Measurements from ENCODE around the gene KLHL15. TPM values are rescaled to one million over a fixed set of nuclear protein-coding genes. Genes with fewer than 3 reads are reported as not detected.
"Not testable (repeated sequence)": the region's sequence is repeated elsewhere in the genome, so short reads cannot be mapped to it uniquely, and the experiment has no call there.

Gene KLHL15
- total RNA-seq, 1 donor from 2014 or later: 5.9 TPM

DNA sequence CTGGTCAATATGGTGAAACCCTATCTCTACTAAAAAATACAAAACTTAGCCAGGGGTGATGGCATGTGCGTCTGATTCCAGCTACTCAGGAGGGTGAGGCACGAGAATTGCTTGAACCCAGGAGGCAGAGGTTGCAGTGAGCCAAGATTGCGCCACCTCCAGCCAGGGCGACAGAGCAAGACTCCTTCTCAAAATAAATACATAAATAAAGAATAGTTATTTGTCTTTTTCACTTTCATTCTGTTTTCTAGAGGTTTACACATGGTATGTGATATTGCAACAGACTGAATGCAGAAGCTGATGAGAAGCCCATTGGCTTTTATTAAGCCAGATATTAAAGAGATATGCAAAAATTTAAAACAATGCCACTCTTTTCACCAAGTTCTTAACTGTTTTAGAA, 8.2 kb downstream of the KLHL15 start:
- DNase-seq (ENCODE audit: low read depth in 2 of 2): no peak

DNA sequence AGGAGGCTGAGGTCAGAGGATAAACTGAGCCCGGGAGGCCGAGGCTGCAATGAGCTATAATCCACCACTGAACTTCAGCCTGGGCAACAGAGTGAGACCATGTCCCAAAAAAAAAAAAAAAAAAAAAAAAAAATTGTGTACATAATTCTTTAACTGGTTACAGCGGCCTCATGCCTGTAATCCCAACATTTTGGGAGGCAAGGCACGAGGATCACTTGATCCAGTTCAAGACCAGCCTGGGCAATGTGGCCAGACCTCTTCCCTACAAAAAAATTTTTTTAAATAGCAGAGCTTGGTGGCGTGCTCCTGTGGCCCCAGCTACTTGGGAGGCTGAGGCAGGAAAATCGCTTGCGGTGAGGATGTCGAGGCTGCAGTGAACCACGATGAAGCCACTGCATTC, 9.3 kb downstream of the KLHL15 start:
- DNase-seq (ENCODE audit: low read depth in 2 of 2): no peak

DNA sequence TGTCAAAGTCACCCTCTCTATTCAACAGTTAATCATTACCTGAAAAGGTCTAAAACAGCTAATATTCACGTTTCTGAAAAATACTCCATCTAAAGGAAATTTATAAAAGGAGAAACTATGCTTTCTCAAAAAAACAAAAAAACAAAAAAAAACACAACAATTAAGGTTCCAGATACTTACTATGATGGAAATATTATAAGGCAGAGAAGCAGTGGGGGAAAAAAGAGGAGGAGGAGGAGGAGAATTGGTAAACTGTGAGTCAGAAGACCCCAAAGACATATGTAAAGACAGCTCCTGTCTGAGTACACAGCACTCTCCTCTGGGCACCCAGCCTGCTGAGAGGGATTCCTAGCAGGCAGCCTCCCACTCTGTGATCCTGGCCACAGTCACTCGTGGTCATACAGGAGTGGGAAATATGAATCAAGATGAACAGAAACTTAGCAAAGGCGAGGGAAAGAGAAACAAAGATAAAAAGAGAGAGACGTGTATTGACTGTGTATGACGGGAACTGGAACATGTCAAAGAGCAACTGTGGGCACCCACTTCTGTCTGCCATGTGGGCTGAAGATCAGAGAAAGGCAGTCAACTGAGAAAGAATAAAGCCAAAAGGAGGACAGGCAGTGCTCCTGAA, 12.5 kb downstream of the KLHL15 start:
- DNase-seq (ENCODE audit: low read depth in 2 of 2): no peak

DNA sequence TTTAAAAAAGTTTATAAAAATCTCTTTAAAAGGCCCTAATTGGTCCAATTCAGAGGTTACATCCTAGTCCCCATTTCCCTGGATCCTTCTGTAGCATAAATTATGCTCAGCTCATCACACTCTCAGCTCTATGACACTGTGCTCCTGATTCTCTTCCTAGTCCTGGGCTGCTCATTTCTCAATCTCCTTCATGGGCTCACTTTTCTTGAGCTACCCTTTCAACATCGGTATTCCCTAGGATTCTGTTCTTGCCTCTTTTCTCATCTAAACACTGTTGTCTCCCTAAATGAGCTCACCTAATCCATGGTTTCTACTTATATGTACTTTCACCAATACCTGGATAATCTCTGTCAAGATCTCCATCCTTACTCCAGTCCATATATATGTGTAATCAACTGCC, 14.7 kb downstream of the KLHL15 start:
- DNase-seq (ENCODE audit: low read depth in 2 of 2): no peak

DNA sequence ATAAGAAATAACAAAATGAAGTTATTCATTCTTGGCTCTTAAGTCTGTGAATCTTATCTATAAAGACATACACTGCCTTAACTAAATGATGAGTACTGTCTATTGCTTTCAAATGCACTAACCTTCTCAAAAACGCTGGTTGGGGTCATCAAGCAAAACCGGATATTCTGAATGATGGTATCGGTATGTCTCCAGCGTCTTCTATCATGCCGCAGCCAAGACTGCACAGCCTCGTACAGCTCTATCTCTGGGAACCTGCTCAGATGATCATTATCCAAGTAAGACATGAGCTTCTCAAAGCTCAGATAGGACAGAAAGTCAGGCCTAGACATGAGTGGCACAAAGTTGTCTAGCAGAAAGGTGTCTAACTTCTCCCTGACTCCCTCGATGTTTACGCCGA, 21.1 kb downstream of the KLHL15 start:
- no peak for DNase-seq (ENCODE audit: low read depth in 2 of 2)

DNA sequence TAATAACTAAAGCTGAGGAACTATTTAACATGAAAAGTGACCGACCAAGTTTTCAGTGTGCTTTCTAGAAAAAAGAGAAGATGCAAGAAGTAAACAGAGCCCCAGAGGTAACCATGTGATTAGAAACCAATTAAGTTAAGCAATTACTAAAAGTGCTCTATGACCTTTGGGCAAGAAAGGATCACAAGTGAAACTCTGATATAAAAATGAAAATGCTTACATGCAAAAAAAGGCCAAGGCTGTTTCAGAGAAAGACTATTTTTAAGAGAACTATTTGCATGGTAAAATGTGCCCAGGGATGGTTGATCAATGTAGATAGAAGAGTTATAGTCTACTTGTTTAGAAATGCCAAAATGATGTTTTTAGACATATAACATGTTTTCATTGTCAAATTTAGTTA, 22.0 kb downstream of the KLHL15 start:
- no peak for DNase-seq (ENCODE audit: low read depth in 2 of 2)

DNA sequence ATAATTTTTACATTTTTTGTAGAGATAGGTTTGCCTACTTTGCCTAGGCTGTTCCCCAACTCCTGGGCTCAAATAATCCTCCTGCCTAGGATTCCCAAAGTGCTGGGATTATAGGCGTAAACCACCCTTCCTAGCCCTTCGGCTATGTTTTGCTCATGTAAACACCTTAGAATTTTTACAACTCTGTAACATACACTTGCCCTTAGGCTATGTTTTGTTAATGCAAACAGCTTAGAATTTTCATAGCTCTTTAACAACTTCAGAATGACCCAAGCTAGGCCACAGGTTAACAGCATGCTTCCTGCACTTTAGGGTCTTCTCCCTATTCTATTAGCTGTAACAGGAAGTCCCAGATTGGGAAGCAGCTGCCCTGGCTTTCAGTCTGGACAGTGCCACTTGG, 24.2 kb downstream of the KLHL15 start:
- peak in 1 of 2 donors; percentile 7 for DNase-seq (ENCODE audit: low read depth in 2 of 2)

DNA sequence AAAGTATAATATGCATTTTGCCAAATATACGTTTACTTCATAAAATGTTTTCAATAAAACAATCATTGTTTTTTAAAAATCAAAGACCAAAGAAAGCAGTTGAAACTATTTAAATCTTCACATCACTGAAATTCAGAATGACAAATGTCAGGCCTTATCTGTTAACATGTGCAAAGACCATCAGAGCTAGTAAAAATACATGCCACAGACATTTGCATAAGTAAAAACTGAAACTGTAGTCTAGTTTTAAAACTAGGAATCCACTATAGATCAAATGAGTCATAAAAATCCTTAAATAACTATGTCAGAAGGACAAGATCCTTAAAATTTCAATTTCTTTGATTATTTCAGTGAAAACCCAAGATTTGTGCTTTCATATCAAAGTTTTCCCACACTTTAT, 24.8 kb downstream of the KLHL15 start:
- no peak for DNase-seq (ENCODE audit: low read depth in 2 of 2)

DNA sequence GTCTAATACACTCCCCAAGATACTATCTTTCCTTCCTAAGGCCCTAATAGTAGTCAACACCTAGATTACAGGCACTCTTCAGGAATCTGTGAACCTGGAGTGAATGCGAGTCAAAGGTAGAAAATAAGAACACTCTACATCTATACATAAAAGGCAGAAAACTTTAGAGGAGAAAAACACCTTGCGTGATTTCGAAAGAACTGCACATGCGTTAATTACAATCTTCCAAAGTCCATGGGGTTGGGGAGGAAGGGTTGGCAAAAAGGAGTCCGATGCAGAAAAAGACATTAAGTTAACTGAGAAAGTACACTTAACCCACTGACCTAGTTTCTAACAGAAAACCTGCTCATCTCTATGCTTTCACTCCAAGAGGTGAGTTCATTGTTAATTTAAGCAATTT, 27.3 kb downstream of the KLHL15 start:
- DNase-seq (ENCODE audit: low read depth in 2 of 2): no peak

DNA sequence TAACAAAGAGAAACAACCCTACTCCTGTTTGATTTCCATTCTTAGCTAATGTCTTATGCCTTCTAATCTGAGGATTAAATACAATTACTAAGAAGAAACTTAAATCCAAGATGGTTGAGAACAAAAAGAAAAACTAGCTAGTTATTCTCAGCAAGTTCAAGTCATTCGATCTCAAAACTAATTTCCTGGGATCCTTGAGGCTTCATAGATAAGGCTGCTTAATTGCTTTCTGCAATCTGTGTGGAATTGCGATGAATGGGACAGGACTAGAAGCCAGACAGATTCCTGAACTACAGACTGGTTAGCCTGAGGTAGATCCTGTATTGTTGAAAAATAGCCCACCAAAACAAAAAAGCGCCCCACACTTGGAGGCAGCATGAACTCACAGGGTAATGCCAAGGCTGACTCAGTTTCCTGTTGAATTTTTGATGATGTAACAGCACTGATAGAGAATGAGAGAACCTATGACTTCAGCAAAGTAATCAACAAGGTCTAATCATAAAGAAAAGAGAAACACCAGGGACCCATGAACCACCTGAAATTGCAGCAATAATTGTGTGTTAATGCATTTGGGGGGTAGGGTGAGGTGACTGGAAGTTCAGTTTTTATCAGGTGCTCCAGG, 33.9 kb downstream of the KLHL15 start:
- peak; percentile 43 to 75 for DNase-seq (ENCODE audit: low read depth in 2 of 2)

DNA sequence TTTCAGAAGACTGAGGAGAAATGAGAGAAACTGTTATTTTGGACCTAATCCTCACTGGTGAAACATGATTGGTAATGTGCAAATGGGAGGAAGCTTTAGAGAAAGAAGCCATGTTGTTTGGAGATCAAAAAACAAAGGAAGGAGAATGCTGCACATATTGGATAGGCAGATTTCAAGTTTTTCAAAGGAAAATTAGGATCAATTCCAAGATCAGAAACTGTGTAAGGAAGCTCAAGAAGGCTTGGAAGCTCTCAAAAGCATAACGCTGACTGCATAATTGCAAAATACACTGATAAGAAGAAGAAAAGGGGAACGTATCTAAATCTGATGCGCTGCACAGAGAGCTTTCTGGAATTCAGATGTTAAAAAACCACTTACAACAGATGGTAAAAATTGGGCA, 34.6 kb downstream of the KLHL15 start:
- DNase-seq (ENCODE audit: low read depth in 2 of 2): no peak

DNA sequence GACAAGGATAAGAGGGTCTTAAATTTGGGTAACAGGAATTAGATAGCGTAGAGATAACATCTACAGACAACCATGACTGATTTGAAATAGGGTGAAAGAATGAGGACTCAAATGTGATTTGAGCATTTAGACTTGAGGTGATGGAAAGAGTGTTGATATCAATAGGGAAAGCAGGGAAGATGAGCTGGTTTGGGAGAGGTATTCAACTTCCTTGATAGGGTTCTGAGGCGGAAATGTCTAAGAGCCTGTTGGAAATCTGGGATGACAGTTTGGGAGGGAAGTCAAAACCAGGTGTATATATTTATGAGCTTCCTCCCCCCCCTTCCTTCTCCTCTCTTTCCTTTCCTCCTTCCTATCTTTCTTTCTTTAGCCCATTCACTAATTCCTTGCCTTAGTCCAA, 36.5 kb downstream of the KLHL15 start:
- DNase-seq (ENCODE audit: low read depth in 2 of 2): no peak

DNA sequence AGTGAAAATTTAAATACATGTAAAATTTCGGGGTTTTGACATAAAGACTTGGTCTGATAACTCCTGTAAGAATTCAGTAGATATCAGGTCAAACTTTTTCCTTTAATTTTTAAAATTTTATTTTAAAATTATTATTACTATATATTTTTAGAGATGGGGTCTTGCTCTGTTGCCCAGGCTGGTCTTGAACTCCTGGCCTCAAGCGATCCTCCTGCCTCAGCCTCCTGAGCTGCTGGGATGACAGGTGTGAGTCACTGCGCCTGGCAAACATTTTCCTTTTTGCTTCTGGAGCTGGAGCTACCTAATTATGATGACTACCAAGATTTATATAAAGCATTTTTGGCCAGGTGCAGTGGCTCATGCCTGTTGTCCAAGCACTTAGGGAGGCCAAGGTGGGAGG, 37.3 kb downstream of the KLHL15 start:
- DNase-seq (ENCODE audit: low read depth in 2 of 2): no peak

DNA sequence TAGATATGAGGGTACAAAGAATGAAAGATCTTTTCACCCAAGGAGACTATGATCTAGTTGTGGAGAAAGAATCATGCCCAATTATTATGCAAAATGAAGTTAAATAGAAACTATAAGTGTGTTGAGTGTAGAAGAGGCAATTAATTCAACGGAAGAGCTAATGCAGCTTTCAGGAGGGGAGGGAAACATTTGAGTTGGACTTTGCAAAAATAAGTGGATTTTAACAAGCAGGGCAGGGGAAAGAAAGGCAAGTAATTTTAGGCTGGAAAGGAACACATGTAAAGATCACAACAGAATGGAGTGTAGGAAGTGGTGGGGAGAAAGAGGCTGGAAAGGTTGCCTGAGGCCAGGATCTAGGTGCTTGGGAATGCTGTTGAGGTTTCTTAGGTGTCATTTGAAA, 44.1 kb downstream of the KLHL15 start:
- DNase-seq (ENCODE audit: low read depth in 2 of 2): no peak

DNA sequence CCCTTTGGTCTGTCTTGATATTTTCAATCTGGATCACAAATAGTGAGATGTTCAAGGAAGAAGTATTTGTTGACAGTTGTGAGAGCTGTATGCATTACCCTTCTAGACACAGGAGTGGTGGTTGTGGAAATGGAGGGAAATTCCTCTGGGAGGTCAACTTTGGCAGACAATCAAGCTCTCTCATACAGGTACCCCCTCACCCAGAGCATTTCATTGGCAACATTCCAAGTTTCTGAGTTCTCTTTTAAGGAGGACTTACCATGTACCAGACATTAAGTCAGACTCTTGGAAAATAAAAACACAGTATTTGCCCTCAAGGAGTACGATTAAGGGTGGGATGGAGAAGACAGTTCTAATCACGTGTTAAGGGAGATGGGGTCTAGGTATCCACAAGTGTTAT, 45.3 kb downstream of the KLHL15 start:
- DNase-seq (ENCODE audit: low read depth in 2 of 2): no peak

DNA sequence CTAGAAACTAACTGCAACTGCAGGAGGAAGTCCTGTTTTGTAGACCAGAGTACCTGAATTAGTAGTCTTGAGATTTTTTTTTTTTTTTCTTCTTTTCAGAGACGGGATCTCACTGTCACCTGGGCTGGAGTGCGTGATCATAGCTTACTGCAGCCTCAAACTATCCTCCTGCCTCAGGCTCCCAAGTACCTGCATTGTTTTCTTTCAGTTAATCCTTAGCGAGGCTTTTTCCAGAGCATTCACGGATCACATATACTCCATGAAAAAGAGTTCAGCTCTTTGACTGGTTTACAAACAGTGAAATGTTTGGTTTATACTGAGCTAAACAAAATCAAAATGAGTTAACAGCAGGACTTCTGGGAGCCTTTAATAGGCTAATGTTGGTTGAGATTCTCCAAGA, 45.8 kb downstream of the KLHL15 start:
- no peak for DNase-seq (ENCODE audit: low read depth in 2 of 2)

DNA sequence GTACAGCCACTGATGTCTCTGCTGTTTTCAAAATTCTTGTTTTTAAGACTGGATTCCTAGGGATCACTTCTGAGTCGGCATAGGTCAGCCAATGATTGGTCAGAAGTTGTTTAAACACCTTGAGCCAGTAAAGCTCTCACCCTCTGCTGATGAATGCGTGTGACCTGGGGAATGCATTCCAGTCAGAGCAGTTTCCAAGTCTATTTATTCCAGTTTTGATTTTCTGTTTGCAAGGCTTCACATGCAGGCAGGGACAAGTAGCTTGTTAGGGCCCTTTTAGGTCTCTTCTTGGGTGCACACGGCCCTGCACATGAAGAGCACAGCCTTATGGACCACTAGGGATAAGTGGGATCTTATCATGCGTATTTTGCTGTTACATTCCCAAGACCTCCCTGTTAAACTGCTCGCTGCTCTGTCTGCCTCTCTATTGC, 47.0 kb downstream of the KLHL15 start:
- no peak for DNase-seq (ENCODE audit: low read depth in 2 of 2)

DNA sequence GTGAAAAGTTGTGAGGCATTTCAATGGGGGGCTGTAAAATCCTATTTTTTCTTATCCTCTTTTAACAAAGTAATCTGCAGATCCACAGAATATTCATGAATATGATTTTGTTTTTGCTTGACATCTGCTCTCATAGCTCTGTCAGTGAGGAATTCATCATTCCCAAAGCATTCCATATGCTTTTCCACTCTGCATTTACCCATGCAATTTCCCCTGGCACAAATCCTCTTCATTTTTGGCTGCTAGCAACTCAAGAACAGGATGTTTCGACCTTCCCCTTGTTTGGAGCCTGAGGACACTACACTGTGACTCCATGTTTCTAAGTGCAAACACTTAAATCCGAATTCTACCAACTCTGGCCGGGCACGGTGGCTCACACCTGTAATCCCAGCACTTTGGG, 48.5 kb downstream of the KLHL15 start:
- DNase-seq (ENCODE audit: low read depth in 2 of 2): no peak

DNA sequence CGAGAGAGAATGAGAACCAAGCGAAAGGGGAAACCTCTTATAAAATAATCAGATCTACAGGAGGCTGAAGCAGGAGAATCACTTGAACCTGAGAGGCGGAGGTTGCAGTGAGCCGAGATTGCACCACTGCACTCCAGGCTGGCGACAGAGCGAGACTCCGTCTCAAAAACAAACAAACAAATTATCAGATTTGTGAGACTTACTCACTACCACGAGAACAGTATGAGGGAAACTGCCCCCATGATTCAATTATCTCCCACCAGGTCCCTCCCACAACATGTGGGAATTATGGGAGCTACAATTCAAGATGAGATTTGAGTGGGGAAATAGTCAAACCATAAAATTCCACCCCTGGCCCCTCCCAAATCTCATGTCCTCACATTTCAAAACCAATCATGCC, 61.4 kb downstream of the KLHL15 start:
- not testable (repeated sequence) for DNase-seq (ENCODE audit: low read depth in 2 of 2)

DNA sequence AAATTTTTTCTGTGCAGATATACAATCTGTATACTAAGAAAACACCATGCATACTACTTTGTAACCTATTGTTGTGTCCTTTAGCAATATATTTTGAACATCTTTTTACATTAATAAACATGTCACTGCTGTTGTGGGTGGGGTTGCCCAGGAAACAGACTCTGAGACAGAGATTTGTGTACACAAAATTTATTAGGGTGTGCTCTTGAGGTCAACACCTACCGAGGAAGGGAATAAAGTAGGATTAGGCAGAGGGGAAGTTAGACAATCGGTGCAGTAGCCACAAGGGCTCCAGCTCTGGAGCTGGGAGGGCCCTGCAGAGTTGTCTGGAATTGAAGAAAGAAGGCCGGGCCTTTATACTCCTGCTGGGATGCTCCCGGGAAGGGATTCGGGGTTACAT, 62.8 kb downstream of the KLHL15 start:
- DNase-seq (ENCODE audit: low read depth in 2 of 2): no peak

DNA sequence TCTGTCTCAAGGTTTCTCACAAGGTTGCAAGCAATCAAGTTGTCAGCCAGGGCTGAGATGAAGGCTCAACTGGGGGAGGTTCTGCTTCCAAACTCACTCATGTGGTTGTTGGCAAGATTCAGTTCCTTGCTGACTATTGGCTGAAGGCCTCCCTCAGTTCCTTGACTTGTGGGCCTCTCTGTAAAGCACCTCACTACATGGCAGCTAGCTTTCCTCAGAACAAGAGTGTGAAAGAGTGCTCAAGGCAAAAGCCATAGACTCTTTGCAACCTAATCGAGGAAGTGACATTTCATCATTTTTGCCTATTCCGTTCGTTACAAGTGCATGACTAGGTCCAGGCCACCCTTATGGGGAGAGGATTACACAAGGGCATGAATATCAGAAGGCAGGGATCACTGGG, 67.2 kb downstream of the KLHL15 start:
- DNase-seq (ENCODE audit: low read depth in 2 of 2): no peak

DNA sequence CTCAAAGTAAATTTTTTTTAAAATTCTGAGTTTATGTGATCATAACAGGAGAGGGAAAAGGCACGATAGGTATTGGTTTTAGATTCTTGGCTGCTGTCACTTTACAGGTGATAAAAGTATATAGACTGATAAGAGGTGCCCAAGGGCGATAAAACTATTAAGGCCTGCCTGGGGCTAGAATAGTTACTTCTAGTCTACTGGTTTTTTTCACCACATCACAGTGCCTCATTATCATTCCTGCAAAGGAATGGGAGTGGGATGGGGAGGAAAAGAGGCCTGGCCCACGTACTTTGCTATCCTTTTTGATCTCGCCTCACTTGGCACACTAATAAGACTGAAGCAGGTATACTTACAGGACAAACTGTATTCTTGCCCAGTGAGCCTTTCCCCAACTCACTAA, 72.6 kb downstream of the KLHL15 start:
- no peak for DNase-seq (ENCODE audit: low read depth in 2 of 2)

DNA sequence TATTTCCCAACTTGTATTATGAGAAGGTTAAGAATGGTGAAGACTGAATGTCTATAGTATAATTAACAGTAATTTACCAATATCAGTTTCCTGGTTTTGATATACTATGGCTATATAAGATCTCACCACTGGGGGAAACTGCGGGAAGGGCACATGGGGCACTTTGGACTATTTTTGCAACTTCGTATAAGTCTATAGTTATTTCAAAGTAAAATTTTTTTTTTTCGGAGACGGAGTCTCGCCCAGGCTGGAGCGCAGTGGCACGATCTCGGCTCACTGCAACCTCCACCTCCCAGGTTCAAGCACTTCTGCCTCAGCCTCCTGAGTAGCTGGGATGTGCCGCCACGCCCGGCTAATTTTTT, 73.1 kb downstream of the KLHL15 start:
- DNase-seq (ENCODE audit: low read depth in 2 of 2): no peak
